HG03354 (cell line): ENCODE measurements around the gene ZIC2.

ENCODE experiments used
- ATAC-seq: cut with Tn5 transposase; IDR thresholded peaks from one replicate; pipeline ENCODE4 v1.9.1; 2021; ENCODE audit warnings: mild to moderate bottlenecking; ENCODE audit not compliant: unreplicated experiment, poor library complexity, severe bottlenecking

The ZIC2 gene

GRCh38 chr13:99958406-99959126, 23.0 kb upstream of the ZIC2 start:
- no peak for ATAC-seq

- no peak for ATAC-seq
Observed at GRCh38 chr13:99959127-99959539, 22.5 kb upstream of the ZIC2 start.

- ATAC-seq, result no peak
Observed at GRCh38 chr13:99959540-99960230, 21.9 kb upstream of the ZIC2 start.

GRCh38 chr13:99960663-99961311, 20.8 kb upstream of the ZIC2 start:
- no peak for ATAC-seq

GRCh38 chr13:99961636-99962035, 19.9 kb upstream of the ZIC2 start:
- no peak for ATAC-seq

- ATAC-seq, result no peak
Observed at GRCh38 chr13:99962242-99962641, 19.3 kb upstream of the ZIC2 start.

GRCh38 chr13:99963816-99964339, 17.7 kb upstream of the ZIC2 start:
- ATAC-seq, result no peak

- ATAC-seq, result no peak
Observed at GRCh38 chr13:99965329-99966000, 16.1 kb upstream of the ZIC2 start.

GRCh38 chr13:99966064-99966805, 15.3 kb upstream of the ZIC2 start:
- no peak for ATAC-seq

GRCh38 chr13:99967498-99967868, 14.1 kb upstream of the ZIC2 start:
- ATAC-seq, result no peak

- ATAC-seq, result no peak
Observed at GRCh38 chr13:99967869-99968520, 13.6 kb upstream of the ZIC2 start.

GRCh38 chr13:99968521-99969452, 12.8 kb upstream of the ZIC2 start:
- no peak for ATAC-seq

- no peak for ATAC-seq
Observed at GRCh38 chr13:99969453-99969918, 12.1 kb upstream of the ZIC2 start.

GRCh38 chr13:99969919-99970650, 11.5 kb upstream of the ZIC2 start:
- no peak for ATAC-seq

- ATAC-seq, result no peak
Observed at GRCh38 chr13:99970651-99971575, 10.7 kb upstream of the ZIC2 start.

GRCh38 chr13:99971576-99972189, 9.9 kb upstream of the ZIC2 start, which contains the start of gene ZIC5:
ZIC5 (minus strand) TSS chr13:99971767; CDS start chr13:99971603, 164 bp downstream.
- no peak for ATAC-seq
